NOMO-1 treated with dmso at 0.1 percent for 144 hours (cell line): ENCODE data around the gene FBN2.
"Not testable (repeated sequence)": the region's sequence is repeated elsewhere in the genome, so short reads cannot be mapped to it uniquely, and the experiment has no call there.

Experiments
- DNase-seq: peaks from one replicate; lab custom pipeline; 2025; ENCODE audit not compliant: unreplicated experiment; lab: John Stamatoyannopoulos, UW

FBN2 gene

GRCh38 chr5:128432913-128433440, 105.1 kb downstream of the FBN2 start:
- DNase-seq, result peak; percentile 37

GRCh38 chr5:128427921-128428320, 110.1 kb downstream of the FBN2 start:
- no peak for DNase-seq

GRCh38 chr5:128426090-128426534, 111.9 kb downstream of the FBN2 start:
- no peak for DNase-seq

GRCh38 chr5:128424646-128425045, 113.4 kb downstream of the FBN2 start:
- no peak for DNase-seq

GRCh38 chr5:128422612-128423011, 115.4 kb downstream of the FBN2 start:
- DNase-seq, result no peak

GRCh38 chr5:128414469-128414868, 123.6 kb downstream of the FBN2 start:
- no peak for DNase-seq

- DNase-seq, result no peak
Observed at GRCh38 chr5:128413356-128413755, 124.7 kb downstream of the FBN2 start.

GRCh38 chr5:128412145-128412930, 125.7 kb downstream of the FBN2 start:
- no peak for DNase-seq

GRCh38 chr5:128409166-128409800, 128.8 kb downstream of the FBN2 start:
- no peak for DNase-seq

GRCh38 chr5:128408622-128409021, 129.4 kb downstream of the FBN2 start:
- DNase-seq, result no peak

GRCh38 chr5:128407944-128408343, 130.1 kb downstream of the FBN2 start:
- no peak for DNase-seq

GRCh38 chr5:128406803-128407202, 131.2 kb downstream of the FBN2 start:
- no peak for DNase-seq

GRCh38 chr5:128405159-128405558, 132.9 kb downstream of the FBN2 start:
- no peak for DNase-seq

GRCh38 chr5:128403333-128403732, 134.7 kb downstream of the FBN2 start:
- no peak for DNase-seq

GRCh38 chr5:128402506-128402905, 135.5 kb downstream of the FBN2 start:
- no peak for DNase-seq

- DNase-seq, result not testable (repeated sequence)
Observed at GRCh38 chr5:128400766-128401165, 137.3 kb downstream of the FBN2 start.

GRCh38 chr5:128399111-128399510, 138.9 kb downstream of the FBN2 start:
- DNase-seq, result no peak

- no peak for DNase-seq
Observed at GRCh38 chr5:128397876-128398275, 140.2 kb downstream of the FBN2 start.

GRCh38 chr5:128395073-128395472, 143.0 kb downstream of the FBN2 start:
- DNase-seq, result no peak

- no peak for DNase-seq
Observed at GRCh38 chr5:128384068-128384467, 154.0 kb downstream of the FBN2 start.

- no peak for DNase-seq
Observed at GRCh38 chr5:128380337-128380736, 157.7 kb downstream of the FBN2 start.

- no peak for DNase-seq
Observed at GRCh38 chr5:128378632-128379031, 159.4 kb downstream of the FBN2 start.
